GM10266 (cell line): ENCODE measurements around the gene CD200.

Source experiments
- DNase-seq: peaks from one replicate; pipeline ENCODE4 v3.0.0; 2012; ENCODE audit errors: extremely low spot score
- TF ChIP-seq, protein P1 (sequence below): IDR thresholded peaks from 2 replicates; pipeline ENCODE4 v1.5.1; 2012; ENCODE audit warnings: mild to moderate bottlenecking, low read depth; ENCODE audit not compliant: control insufficient read depth, insufficient read depth; ENCODE audit errors: missing control alignments

The CD200 gene

DNA sequence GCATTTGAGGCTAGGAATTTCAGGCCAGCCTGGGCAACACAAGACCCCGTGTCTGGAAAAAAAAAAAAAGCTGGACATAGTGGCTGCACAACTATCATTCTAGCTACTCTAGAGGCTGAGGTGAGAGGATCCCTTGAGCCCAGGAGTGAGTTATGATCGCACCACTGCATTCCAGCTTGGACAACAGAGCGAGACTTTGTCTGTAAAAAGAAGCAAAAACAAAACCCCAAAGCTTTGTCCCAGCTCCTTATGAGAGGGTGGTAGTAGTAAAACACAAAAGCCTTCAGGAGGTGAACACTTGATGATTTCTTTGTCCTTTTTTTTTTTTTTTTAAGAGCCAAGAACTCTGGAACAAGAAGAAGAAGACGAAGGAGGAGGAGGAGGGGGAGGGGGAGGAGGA lies 1.1 kb upstream of the CD200 start:
- DNase-seq = no peak
- TF ChIP-seq, protein P1, sequence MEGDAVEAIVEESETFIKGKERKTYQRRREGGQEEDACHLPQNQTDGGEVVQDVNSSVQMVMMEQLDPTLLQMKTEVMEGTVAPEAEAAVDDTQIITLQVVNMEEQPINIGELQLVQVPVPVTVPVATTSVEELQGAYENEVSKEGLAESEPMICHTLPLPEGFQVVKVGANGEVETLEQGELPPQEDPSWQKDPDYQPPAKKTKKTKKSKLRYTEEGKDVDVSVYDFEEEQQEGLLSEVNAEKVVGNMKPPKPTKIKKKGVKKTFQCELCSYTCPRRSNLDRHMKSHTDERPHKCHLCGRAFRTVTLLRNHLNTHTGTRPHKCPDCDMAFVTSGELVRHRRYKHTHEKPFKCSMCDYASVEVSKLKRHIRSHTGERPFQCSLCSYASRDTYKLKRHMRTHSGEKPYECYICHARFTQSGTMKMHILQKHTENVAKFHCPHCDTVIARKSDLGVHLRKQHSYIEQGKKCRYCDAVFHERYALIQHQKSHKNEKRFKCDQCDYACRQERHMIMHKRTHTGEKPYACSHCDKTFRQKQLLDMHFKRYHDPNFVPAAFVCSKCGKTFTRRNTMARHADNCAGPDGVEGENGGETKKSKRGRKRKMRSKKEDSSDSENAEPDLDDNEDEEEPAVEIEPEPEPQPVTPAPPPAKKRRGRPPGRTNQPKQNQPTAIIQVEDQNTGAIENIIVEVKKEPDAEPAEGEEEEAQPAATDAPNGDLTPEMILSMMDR = no peak

GRCh38 chr3:112333381-112334317 lies 693 bp downstream of the CD200 start:
- no peak for DNase-seq
- TF ChIP-seq, protein P1 = no peak

- TF ChIP-seq, protein P1 = no peak
- DNase-seq = no peak
Measured at GRCh38 chr3:112334691-112335433, 1.9 kb downstream of the CD200 start.

GRCh38 chr3:112335434-112335781 lies 2.5 kb downstream of the CD200 start:
- TF ChIP-seq, protein P1 = no peak
- DNase-seq = no peak

DNA sequence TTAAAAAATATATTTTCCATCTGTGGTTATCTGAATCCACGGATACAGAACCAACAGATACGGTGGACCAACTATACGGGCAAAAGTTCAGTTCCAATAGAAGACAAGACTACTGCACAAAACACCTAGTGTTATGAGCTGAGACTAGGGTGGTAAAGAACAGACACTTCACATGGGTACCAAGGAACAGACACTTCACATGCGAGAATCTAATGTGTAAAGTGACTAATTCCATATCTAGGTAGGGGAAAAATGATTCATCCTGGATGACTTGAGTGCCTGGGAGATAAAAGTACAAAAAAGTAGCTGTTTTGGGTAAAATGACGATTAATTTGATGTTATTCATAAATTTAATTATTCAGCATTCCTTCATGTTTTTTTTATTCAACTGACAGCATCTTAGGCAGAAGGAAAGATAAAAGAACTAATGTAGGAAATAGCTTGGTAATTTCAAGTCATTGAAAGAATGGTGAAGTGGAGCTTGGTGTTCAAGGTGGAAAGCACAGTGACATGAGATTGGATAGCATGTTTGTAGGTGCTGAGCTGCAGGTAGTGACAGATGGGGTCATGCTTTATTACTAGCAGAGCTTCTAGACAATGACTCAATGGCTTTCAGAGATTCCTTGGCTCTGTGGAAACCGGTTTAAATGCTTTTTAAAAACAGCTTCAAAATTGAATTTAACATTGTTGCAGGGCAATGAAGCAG lies 5.2 kb downstream of the CD200 start:
- TF ChIP-seq, protein P1 = no peak
- DNase-seq = no peak

- no peak for DNase-seq
- TF ChIP-seq, protein P1 = no peak
Measured at GRCh38 chr3:112338727-112339056, 5.7 kb downstream of the CD200 start.
